AG04450 (cell line): ENCODE measurements around the gene METTL2A. TPM values are rescaled to one million over a fixed set of nuclear protein-coding genes. Genes with fewer than 3 reads are reported as not detected.
"Not testable (repeated sequence)": the region's sequence is repeated elsewhere in the genome, so short reads cannot be mapped to it uniquely, and the experiment has no call there.

Source experiments
- CTCF ChIA-PET: fragments of 300-600, 350-600 bp; formaldehyde crosslinking; extraction: SDS; loops from one replicate; lab custom pipeline; 2022; ENCODE audit warnings: antibody characterized with exemption, inconsistent platforms; lab: Charles Lee
- POLR2A ChIA-PET: fragments of 350-600 bp; formaldehyde crosslinking; extraction: SDS; loops from one replicate; lab custom pipeline; 2021; ENCODE audit warnings: antibody characterized with exemption, inconsistent platforms; lab: Yijun Ruan, JAX
- DNase-seq: peaks from one replicate; pipeline ENCODE4 v3.0.0-alpha.2; 2011; ENCODE audit warnings: low read depth, low spot score
- H3K27ac ChIP-seq: one replicate; pipeline ENCODE4 v1.5.1; 2012; ENCODE audit warnings: low read depth, low read length, control low read depth
- H3K27me3 ChIP-seq: one replicate; pipeline ENCODE4 v1.6.0; 2012; ENCODE audit warnings: low read length; ENCODE audit not compliant: control insufficient read depth, insufficient read depth
- H3K4me3 ChIP-seq: 2 replicates; pipeline ENCODE4 v1.5.1; 2011; ENCODE audit warnings: mild to moderate bottlenecking, low read depth, low read length, control low read depth
- H3K9me3 ChIP-seq: 2 replicates; pipeline ENCODE4 v1.5.1; 2012; ENCODE audit warnings: low read length; ENCODE audit not compliant: control insufficient read depth, insufficient read depth
- CTCF ChIP-seq: IDR thresholded peaks from 2 replicates; pipeline ENCODE4 v1.5.1; 2011; ENCODE audit warnings: low read depth, low read length, control low read depth, inconsistent platforms
- polyA plus RNA-seq: library from polyadenylated mRNA; depleted of rRNA; stranded (reverse); fragments of >200 nt; gene quantifications from 2 replicates; pipeline ENCODE4 v1.2.3, GENCODE V29; 2011

Gene METTL2A
- polyA plus RNA-seq, 1 experiment: 19.7 TPM

- H3K27me3 ChIP-seq, H3K9me3 ChIP-seq, CTCF ChIA-PET, DNase-seq, POLR2A ChIA-PET, H3K27ac ChIP-seq: not testable (repeated sequence)
- H3K4me3 ChIP-seq: peak overlapping the region; percentile 62
Observed at GRCh38 chr17:62477718-62478408, 54.2 kb downstream of the METTL2A start.

DNA sequence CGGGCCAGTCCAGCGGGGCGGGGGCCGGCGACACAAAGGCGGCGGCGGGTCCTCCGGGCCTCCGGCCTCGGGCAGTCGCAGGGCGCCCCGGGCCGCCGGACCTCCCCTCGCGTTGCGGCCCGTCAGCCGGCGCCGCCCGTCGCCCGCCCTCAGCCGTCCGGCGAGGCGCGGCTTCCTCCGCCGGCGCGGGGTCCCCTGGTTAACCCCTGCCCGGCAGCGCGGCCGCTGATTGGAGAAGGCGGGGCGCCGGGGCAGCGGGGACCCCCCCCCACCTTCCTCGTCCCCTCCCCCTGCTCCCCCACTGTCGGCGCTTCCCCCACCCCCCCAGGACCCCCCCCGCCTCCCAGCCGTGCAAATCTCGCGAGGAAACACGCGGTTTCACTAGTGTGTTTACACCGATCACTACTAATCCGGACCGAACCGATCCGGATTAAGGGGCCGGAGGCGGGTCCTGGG, 54.8 kb downstream of the METTL2A start, which contains the start of gene TLK2:
Gene TLK2 (plus strand): TSS at position 402 of the 456 bp plus-strand sequence. CDS start 2,301 bp downstream, outside the sequence.
- H3K9me3 ChIP-seq: no peaks in the 10 kb centered on the region
- peak; percentile 60 for DNase-seq
- H3K27ac ChIP-seq: peak within 1 kb of the TSS; percentile 47
- peak within 1 kb of the TSS; percentile 71 for H3K4me3 ChIP-seq
- H3K27me3 ChIP-seq: no peaks in the 10 kb centered on the region
- CTCF ChIA-PET: no interaction called here
- no peak for TF ChIP-seq CTCF
- POLR2A ChIA-PET: no interaction called here

DNA sequence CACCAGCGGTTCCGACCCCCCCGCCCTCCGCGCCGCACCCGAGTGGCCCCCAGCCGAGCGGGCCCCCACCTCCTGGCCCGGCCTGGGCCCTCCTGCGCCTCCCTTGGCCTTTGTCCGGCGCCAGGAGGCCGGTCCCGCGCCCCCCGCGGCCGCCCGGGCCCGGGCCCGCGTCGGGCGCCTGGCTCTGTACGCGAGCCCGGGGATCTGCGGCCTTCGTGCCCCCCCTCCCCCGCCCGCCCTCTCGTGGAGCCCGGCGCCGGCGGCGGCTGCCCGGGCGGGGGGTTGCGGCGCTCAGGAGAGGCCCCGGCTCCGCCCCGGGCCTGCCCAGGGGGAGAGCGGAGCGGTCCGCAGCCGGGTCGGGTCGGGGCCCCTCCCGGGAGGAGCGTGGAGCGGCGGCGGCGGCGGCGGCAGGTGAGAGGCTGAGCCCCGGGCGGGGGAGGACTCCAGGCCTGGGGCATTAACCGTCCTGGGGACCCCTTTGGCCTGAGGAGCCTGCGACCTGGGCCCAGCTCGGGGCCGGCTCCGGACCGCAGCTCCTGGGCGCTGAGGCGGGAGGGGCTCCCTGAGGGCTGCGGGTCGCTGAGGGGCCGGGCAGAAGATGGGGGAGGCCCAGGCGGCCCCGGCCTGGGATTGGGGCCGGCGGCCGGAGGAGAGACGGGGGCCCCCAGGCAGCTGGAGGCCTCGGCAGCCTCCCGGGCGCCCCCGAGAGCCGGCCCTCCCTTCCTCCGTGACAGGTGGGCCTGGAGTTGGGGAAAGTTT, 55.4 kb downstream of the METTL2A start:
- H3K27ac ChIP-seq, H3K27me3 ChIP-seq, POLR2A ChIA-PET, CTCF ChIA-PET, H3K9me3 ChIP-seq, DNase-seq: not testable (repeated sequence)
- H3K4me3 ChIP-seq: peak overlapping the region; percentile 71

GRCh38 chr17:62479639-62480258, 56.1 kb downstream of the METTL2A start:
- DNase-seq, POLR2A ChIA-PET, CTCF ChIA-PET, H3K9me3 ChIP-seq, H3K27me3 ChIP-seq: not testable (repeated sequence)
- Histone ChIP-seq H3K27ac (peak overlapping the region; percentile 47), H3K4me3 (peak overlapping the region; percentile 71)

GRCh38 chr17:62482553-62482952, 58.9 kb downstream of the METTL2A start:
- POLR2A ChIA-PET: not testable (repeated sequence)

DNA sequence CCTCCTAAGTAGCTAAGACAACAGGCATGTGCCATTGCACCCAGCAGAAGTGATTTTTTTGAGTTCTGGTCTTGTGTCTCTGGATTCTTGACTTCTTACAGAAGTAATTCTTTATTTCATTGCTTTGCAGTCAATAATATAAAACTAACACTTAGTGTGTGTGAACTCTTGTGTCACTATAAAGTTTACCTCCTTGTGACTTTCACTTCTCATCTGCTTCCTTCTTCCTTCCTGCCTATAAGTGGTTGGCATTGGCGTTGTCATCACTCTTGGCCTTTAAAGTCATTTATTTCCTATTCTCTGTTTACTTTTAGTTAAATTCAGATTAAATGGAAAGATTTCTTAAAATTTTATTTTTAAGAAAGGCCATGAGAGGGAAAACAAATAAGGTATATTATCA, 67.3 kb downstream of the METTL2A start:
- not testable (repeated sequence) for H3K27me3 ChIP-seq, H3K27ac ChIP-seq
- CTCF ChIA-PET: interaction anchor here (1.5 kb wide), 1 partner anchor 62 kb away, joined by 3 read pairs; no protein-coding TSS in a partner anchor

More at GRCh38 chr17:62482553-62482952, 58.9 kb downstream of the METTL2A start:
- H3K4me3 ChIP-seq, H3K27me3 ChIP-seq, DNase-seq, H3K9me3 ChIP-seq, CTCF ChIA-PET, H3K27ac ChIP-seq: not testable (repeated sequence)

GRCh38 chr17:62493049-62493655, 69.5 kb downstream of the METTL2A start:
- H3K27me3 ChIP-seq, H3K27ac ChIP-seq, POLR2A ChIA-PET, CTCF ChIA-PET, H3K4me3 ChIP-seq, H3K9me3 ChIP-seq, DNase-seq: not testable (repeated sequence)

More for the DNA sequence above, 67.3 kb downstream of the METTL2A start:
- H3K9me3 ChIP-seq, H3K4me3 ChIP-seq, POLR2A ChIA-PET, DNase-seq: not testable (repeated sequence)

- H3K27ac ChIP-seq, CTCF ChIA-PET, DNase-seq, POLR2A ChIA-PET, H3K9me3 ChIP-seq, H3K4me3 ChIP-seq, H3K27me3 ChIP-seq: not testable (repeated sequence)
Observed at GRCh38 chr17:62494073-62494472, 70.4 kb downstream of the METTL2A start.

- H3K4me3 ChIP-seq, DNase-seq, H3K27me3 ChIP-seq, H3K9me3 ChIP-seq, H3K27ac ChIP-seq, POLR2A ChIA-PET, CTCF ChIA-PET: not testable (repeated sequence)
Observed at GRCh38 chr17:62496344-62496743, 72.6 kb downstream of the METTL2A start.

DNA sequence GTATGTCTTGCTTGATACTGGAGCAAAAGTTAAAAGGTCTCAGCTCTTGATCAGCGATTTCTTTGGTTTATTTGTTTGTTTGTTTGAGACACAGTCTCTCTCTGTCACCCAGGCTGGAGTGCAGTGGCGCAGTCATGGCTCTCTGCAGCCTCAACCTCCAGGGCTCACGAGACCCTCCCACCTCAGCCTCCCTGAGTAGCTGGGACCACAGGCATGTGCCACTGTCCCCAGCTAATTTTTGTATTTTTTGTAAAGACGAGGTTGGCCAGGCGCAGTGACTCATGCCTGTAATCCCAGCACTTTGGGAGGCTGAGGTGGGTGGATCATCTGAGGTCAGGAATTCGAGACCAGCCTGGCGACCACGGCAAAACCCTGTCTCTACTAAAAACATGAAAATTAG, 75.1 kb downstream of the METTL2A start:
- POLR2A ChIA-PET, H3K27me3 ChIP-seq, CTCF ChIA-PET, DNase-seq, H3K4me3 ChIP-seq, H3K27ac ChIP-seq, H3K9me3 ChIP-seq: not testable (repeated sequence)
